Heart right ventricle (tissue), 16 donors: ENCODE results near the gene DIPK1A. TPM values are rescaled to one million over a fixed set of nuclear protein-coding genes. Genes with fewer than 3 reads are reported as not detected.

Experiments
- ATAC-seq, 8 donors: fragments of 200-7000 bp; cut with Tn5 transposase; one replicate each; pipeline ENCODE4 v1.9.1; 2020; ENCODE audit warnings: mild to moderate bottlenecking in 8 of 8, moderate library complexity in 8 of 8, moderate number of reproducible peaks in 1 of 8
- DNase-seq, 2 donors: peaks; one replicate each; pipeline ENCODE4 v3.0.0-alpha.2; 2020
- H3K27ac ChIP-seq, 10 donors: fragments of 200-600 bp; sonication (generic) in 2 of 10; one replicate each; pipeline versions ENCODE4 v1.5.0 to v1.8.0; 2020 to 2022; ENCODE audit warnings: mild to moderate bottlenecking in 3 of 10
- H3K27me3 ChIP-seq, 7 donors: fragments of 200-600 bp; one replicate each; pipeline ENCODE4 v1.8.0; 2021 to 2022; ENCODE audit warnings: mild to moderate bottlenecking in 2 of 7
- H3K36me3 ChIP-seq, 9 donors: fragments of 200-600 bp; sonication (generic) in 1 of 9; one replicate each; pipeline versions ENCODE4 v1.5.0 to v1.8.0; 2020 to 2022; ENCODE audit warnings: mild to moderate bottlenecking in 2 of 9
- H3K4me1 ChIP-seq, 9 donors: fragments of 200-600 bp; sonication (generic) in 1 of 9; one replicate each; pipeline versions ENCODE4 v1.5.0 to v1.8.0; 2020 to 2022; ENCODE audit warnings: mild to moderate bottlenecking in 4 of 9
- H3K4me3 ChIP-seq, 10 donors: fragments of 200-600 bp; sonication (generic) in 2 of 10; one replicate each; pipeline versions ENCODE4 v1.5.0 to v1.8.0; 2020 to 2022; ENCODE audit warnings: mild to moderate bottlenecking in 7 of 10, moderate library complexity in 2 of 10
- H3K9me3 ChIP-seq, 11 donors: fragments of 200-600 bp in 10 of 11; sonication (generic) in 2 of 11; one replicate each; pipeline versions ENCODE4 v1.5.0 to v1.8.0; 2013 to 2022; ENCODE audit warnings: mild to moderate bottlenecking in 2 of 11, control low read depth in 1 of 11, moderate library complexity in 1 of 11
- WGBS, 2 donors: extraction: QIAGEN DNeasy Blood & Tissue Kit; methylation state at CpG; one replicate each; pipeline ENCODE4 v1.1.7; 2013; ENCODE audit warnings: inconsistent platforms in 1 of 2; 5-methylcytosine and 5-hydroxymethylcytosine counted together
- intact Hi-C, 10 donors: fragments of 100-400 bp; cut with DNase I; formaldehyde crosslinking; loops; one replicate each; pipeline versions ENCODE4 v1.11.1 to v1.14.2; 2022
- polyA plus RNA-seq, 2 donors: library from polyadenylated mRNA; stranded (reverse); fragments of 200-250 nt; gene quantifications; one replicate each; pipeline ENCODE4 v1.2.3, GENCODE V29; 2013
- total RNA-seq, 10 donors: library from RNA; stranded (reverse); fragmentation: NEBNext Ultra II Directional in 3 of 10; extraction: Animal tissue kit (Norgen Biotek cat#: 25700) in 3 of 10; gene quantifications; one replicate each; pipeline versions ENCODE4 v1.2.1 to v1.2.4, GENCODE V29; 2021 to 2023
- TF ChIP-seq, protein P1 (sequence below), 9 donors: fragments of 200-600 bp; sonication (generic) in 2 of 9; IDR thresholded peaks; one replicate each; pipeline versions ENCODE4 v1.5.0 to v1.8.0; 2021 to 2022; ENCODE audit warnings: antibody characterized with exemption in 9 of 9, mild to moderate bottlenecking in 5 of 9, moderate library complexity in 1 of 9
- donor health status: Arrhythmogenic right ventricular cardiomyopathy.
- donor health status: ischemic (EF 13 %, LVEDD 7.1; RV severe dilation, severe dysfunction).
- donor health status: healthy with polysubstance abuse.
- donor health status: DM: no; HTN: yes; CAD: no.
- donor health status: DM: no; HTN: no; CAD: no.
- donor health status: ischemic (EF 25% LVEDD 6.9; RV normal size, moderate dysfunction).
- donor health status: ischemic (EF 25% LVEDD 5.7; RV mildly dilated, moderate dysfunction).
- donor health status: healthy.
- donor health status: DM: yes; HTN: yes; CAD: no.
- donor health status: Ischemic cardiomyopathy.
- donor health status: ischemic (EF 35%, LVEDD 5.7; RV mildly dilated, moderate dysfunction).
- donor health status: nonischemic (EF 11% LVEDD 7.7; RV severe dilation, severe dysfunction).
- donor health status: DM: yes; HTN: yes; CAD: no.
- donor health status: PGD.
- donor health status: ischemic (EF 29% LVEDD 5.4; RV normal size, mild dysfunction).
- donor health status: nonischemic (EF 23%, LVEDD 6.1; RV moderate dilation, normal function).

Gene DIPK1A
- total and polyA plus RNA-seq, 12 donors: 3.4 to 8.5 (median 6.3) TPM

- Histone ChIP-seq H3K4me3 (no peak overlapping the region), H3K27ac (no peak overlapping the region), H3K36me3 (no peaks in the 10 kb centered on the region), H3K27me3 (no peaks in the 10 kb centered on the region), H3K9me3 (peaks cover 0 to 8% (median 0%) of the 10 kb centered on the region in 11 donors), H3K4me1 (peaks cover 0 to 10% (median 0%) of the 10 kb centered on the region in 9 donors)
- intact Hi-C loops: no loop called here
- DNase-seq (no peak), ATAC-seq (no peak)
- TF ChIP-seq, protein P1, sequence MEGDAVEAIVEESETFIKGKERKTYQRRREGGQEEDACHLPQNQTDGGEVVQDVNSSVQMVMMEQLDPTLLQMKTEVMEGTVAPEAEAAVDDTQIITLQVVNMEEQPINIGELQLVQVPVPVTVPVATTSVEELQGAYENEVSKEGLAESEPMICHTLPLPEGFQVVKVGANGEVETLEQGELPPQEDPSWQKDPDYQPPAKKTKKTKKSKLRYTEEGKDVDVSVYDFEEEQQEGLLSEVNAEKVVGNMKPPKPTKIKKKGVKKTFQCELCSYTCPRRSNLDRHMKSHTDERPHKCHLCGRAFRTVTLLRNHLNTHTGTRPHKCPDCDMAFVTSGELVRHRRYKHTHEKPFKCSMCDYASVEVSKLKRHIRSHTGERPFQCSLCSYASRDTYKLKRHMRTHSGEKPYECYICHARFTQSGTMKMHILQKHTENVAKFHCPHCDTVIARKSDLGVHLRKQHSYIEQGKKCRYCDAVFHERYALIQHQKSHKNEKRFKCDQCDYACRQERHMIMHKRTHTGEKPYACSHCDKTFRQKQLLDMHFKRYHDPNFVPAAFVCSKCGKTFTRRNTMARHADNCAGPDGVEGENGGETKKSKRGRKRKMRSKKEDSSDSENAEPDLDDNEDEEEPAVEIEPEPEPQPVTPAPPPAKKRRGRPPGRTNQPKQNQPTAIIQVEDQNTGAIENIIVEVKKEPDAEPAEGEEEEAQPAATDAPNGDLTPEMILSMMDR (IDR thresholded peaks at IDR 0.05): no peak
- 78 to 79% methylated on average over 3 of the region's 3 CpGs for WGBS, 2 donors
Observed at GRCh38 chr1:92909321-92909720, 51.9 kb downstream of the DIPK1A start.

DNA sequence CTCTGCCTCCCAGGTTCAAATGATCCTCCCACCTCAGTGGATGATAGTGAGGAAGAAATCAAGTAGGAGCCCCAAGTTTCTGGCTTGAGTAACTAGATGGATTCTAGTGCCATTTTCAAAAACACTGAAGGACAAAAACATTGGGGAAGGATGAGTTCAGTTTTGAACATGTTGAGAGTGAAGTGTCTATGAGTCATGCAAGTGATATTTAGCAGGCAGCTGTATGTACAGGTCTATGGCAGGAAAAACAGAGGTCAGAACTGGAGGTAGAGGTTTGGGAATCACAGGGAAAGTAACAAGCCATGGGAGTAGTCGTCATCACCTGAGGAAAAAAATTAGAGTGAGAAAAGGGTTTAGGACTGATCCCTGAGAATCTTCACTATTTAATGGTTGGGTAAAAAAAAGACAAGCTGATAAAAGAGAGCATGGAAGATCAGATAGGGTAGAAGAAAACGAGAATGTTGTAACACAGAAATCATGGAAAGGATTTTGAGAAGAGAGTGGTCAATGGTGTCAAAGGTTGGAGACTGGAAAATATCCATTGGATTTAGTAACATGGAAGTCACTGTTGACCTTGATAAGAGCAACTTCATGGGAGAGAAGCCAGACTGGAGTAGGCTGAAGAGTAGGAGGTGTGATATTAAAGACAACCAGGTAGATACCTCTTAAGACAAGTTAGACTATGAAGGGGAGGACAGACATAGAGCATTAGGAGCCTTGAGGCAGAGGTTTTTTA lies 53.1 kb downstream of the DIPK1A start:
- 77 to 79% methylated on average over 2 of the region's 2 CpGs for WGBS, 2 donors
- Histone ChIP-seq H3K36me3 (no peaks in the 10 kb centered on the region), H3K27ac (no peak overlapping the region), H3K27me3 (no peaks in the 10 kb centered on the region), H3K9me3 (peaks cover 0 to 8% (median 0%) of the 10 kb centered on the region in 11 donors), H3K4me3 (no peak overlapping the region), H3K4me1 (peaks cover 0 to 10% (median 0%) of the 10 kb centered on the region in 9 donors)
- intact Hi-C loops: no loop called here
- TF ChIP-seq, protein P1 (IDR thresholded peaks at IDR 0.05): no peak
- DNase-seq: no peak
- no peak for ATAC-seq

GRCh38 chr1:92903765-92904164 lies 57.5 kb downstream of the DIPK1A start:
- intact Hi-C loops: no loop called here

GRCh38 chr1:92902406-92902744 lies 58.9 kb downstream of the DIPK1A start:
- H3K27me3 ChIP-seq: no peaks in the 10 kb centered on the region
- intact Hi-C loops: no loop called here
- TF ChIP-seq, protein P1 (IDR thresholded peaks at IDR 0.05): no peak

More at GRCh38 chr1:92903765-92904164, 57.5 kb downstream of the DIPK1A start:
- 98 to 100% methylated on average over 1 of the region's 1 CpG for WGBS, 2 donors
- TF ChIP-seq, protein P1 (IDR thresholded peaks at IDR 0.05): no peak
- H3K27me3 ChIP-seq: no peaks in the 10 kb centered on the region
- no peak overlapping the region for H3K27ac ChIP-seq
- DNase-seq: no peak
- peaks cover 0 to 10% (median 0%) of the 10 kb centered on the region in 9 donors for H3K4me1 ChIP-seq
- H3K9me3 ChIP-seq: peaks cover 0 to 28% (median 3%) of the 10 kb centered on the region in 11 donors
- no peaks in the 10 kb centered on the region for H3K36me3 ChIP-seq
- no peak for ATAC-seq
- H3K4me3 ChIP-seq: no peak overlapping the region

More at GRCh38 chr1:92902406-92902744, 58.9 kb downstream of the DIPK1A start:
- no peaks in the 10 kb centered on the region for H3K4me1 ChIP-seq
- no peak for ATAC-seq
- peaks cover 0 to 32% (median 3%) of the 10 kb centered on the region in 11 donors for H3K9me3 ChIP-seq
- no peaks in the 10 kb centered on the region for H3K36me3 ChIP-seq
- no peak overlapping the region for H3K4me3 ChIP-seq
- WGBS, 2 donors: 96 to 100% methylated on average over 1 of the region's 1 CpG
- no peak overlapping the region for H3K27ac ChIP-seq
- no peak for DNase-seq
